Stimulated activated CD8-positive, alpha-beta memory T cell treated with anti-CD3 and anti-CD28 coated beads, Interleukin-7, amount 100 ng/mL, for 1 hour (primary cell): ENCODE measurements around the gene PARVA.

Experiments used
- DNase-seq, 2 donors: peaks; one replicate each; pipeline ENCODE4 v3.0.0-alpha.2; 2020; ENCODE audit warnings: low read depth in 2 of 2

Gene PARVA

GRCh38 chr11:12529793-12530192 is 152.4 kb downstream of the PARVA start:
- no peak for DNase-seq

GRCh38 chr11:12531020-12531419 is 153.6 kb downstream of the PARVA start:
- DNase-seq, result no peak

- no peak for DNase-seq
Observed at GRCh38 chr11:12531681-12532080, 154.3 kb downstream of the PARVA start.

- DNase-seq, result no peak
Observed at GRCh38 chr11:12532580-12532979, 155.2 kb downstream of the PARVA start.

- no peak for DNase-seq
Observed at GRCh38 chr11:12534549-12534948, 157.2 kb downstream of the PARVA start.

DNA sequence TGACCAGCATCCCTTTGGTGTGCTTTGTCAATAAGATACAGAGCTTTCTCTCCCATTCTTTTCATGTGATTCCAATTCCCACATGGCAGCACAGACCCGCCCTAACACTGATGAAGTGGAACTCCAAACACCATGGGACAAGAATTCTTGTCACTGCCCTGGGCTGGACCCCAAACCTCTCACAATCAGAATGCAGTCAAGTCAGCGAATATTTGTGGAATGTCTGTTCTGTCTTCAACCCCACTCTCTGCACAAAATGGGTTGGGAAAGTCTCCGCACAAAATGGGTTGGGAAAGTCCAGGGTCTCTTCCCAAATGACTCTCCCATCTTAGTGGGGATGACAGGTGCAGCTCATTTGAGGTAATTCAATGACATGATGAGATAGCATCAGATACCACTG is 157.9 kb downstream of the PARVA start:
- no peak for DNase-seq

GRCh38 chr11:12536566-12536965 is 159.2 kb downstream of the PARVA start:
- DNase-seq, result no peak

- no peak for DNase-seq
Observed at GRCh38 chr11:12537778-12538401, 160.5 kb downstream of the PARVA start.

- no peak for DNase-seq
Observed at GRCh38 chr11:12538889-12539421, 161.6 kb downstream of the PARVA start.

- DNase-seq, result no peak
Observed at GRCh38 chr11:12539572-12539971, 162.2 kb downstream of the PARVA start.

DNA sequence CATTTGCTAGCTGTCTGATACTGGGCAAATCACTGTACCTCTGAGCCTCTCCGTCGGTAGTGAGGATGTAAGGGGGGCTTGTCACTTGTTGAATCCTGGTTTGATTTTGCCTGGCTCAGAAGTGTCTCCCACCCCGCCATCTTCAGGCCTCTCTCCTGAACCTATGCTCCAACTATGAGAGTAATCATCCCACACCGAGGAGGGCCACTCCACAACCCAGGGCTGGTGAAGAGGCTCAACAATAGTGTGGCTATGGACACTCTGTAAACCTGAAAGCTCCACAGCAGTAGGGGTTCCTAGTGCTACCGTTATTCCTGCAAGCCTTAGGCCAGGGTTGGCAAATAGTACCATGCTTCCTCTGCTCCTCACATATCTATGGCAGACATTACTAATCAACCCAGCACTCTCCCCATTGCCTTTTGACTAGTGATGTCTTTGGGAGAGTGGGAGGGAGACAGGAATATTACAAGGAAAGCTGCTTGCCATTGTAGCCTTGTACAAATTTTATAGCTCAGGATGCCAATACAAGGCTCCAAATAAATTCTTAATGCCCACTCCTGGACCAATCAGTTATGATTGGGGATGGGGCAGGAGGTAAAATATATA is 162.8 kb downstream of the PARVA start:
- no peak for DNase-seq

DNA sequence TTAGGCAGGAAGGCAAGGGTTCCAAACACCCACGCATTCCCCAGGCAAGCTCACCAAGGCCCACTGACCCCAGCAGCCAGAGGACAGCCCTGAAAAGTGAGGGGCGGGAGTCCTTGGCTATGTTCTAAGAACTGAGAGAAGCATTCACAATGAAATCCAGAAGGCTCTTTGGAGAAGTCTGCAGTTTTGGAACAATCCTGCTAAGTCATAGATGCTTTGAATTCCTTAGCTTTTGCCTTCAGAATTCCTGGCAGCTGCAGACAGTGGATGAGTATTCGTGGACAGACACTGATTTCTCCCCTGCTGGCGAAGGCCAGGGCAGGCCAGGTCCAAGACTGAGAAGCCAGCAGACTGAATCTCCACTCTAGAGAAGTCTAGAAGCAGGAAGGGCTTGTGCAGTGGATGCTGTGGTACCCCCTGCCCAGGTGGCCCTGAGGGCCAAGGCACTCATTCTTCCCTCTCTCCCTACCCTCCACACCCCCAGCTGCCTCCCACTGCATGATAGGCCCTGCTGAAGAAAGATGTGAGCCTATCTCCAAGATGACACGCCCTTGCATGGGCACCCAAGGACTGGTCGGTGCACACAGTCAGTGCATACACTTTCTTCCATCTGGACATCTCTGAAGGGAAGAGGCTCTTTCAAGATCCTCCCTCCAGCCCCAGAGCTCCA is 163.7 kb downstream of the PARVA start:
- no peak for DNase-seq

GRCh38 chr11:12541583-12542151 is 164.3 kb downstream of the PARVA start:
- DNase-seq, result no peak

DNA sequence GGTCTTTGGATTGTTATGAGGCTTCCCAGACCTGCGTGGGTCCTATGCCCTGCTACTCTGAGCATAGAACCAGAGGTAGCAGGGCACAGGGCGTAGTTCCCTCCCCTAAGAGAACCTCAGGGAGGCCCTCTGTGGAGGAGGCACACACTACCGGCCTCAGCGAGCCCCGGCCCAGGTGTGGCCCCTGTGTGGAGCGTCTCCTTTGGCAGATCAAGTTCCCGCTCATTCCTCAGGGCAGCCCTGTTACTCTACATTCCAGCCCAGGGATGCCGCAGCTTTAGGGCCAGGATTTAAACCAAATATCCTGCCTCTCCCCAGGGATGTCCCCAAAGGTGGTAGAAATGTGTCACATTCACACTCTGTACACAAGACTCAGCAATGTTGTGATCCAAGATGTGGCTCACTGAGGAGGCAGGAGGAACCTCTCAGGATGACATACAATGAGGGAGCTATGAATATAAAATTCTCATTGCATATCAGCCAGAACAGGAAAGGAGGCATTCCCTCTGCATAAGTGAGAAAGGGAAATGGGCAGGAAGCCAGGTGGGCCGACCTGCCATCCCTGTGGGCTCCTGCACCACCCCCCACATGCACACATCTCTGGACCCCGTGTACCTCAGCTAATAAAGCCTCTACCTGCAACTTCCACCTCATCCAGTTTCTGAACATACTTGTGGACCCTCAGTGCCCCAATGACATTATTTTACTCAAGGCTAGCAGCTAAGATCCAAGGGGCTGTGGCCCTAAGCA is 165.0 kb downstream of the PARVA start:
- no peak for DNase-seq

DNA sequence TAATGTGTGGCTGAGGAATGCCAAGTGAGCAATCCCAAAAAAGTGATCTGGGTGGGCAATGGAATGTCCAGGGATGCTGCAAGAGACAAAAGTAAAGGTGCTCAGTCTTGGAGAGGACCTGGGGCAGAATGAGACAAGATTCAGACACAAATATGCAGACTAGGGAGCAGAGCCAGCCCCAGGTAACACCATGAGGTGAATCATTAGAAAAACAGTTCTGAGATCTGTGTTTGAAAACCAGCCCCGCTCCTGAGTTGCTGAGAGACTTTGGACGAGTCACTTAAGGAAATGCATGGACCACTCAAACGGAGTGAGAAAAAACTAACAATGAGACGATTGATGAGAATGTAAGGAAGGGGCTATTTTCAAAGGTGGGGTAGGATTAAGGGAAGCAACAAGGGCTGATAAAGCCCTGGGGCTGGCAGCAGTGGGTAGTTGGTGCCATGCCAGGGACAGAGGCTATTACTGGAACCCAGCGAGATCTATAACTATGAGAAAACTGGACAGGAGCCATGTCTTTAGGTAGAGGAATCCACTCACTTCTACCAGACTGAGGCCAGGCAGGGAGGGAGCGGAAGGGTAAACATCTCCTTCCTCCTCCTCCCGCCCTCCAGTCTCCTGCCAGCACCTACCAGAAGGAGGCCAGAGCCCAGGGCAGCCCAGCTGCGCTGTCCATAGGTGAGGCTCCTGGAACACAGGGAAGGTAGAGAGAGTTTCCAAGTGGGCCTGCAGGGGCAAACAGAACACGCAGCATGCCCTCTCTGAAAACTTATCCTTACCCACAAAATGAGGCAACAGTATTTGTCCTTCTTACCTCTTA is 166.4 kb downstream of the PARVA start:
- no peak for DNase-seq

GRCh38 chr11:12544986-12545775 is 167.8 kb downstream of the PARVA start:
- DNase-seq, result no peak

DNA sequence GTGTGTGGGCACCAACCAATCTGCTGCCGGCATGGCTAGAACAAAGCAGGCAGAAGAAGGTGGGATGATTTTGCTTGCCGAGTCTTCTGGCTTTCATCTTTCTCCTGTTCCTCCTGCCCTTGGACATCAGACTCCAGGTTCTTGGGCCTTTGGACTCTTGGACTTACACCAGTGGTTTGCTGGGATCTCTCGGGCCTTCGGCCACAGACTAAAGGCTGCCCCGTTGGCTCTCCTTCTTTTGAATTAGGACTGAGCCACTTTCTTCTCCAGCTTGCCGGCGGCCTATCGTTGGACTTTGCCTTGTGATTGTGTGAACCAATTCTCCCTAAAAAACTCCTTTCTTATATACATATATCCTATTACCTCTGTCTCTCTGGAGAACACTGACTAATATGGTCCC is 168.8 kb downstream of the PARVA start:
- DNase-seq, result no peak

- DNase-seq, result no peak
Observed at GRCh38 chr11:12546660-12547059, 169.3 kb downstream of the PARVA start.

GRCh38 chr11:12547953-12548650 is 170.7 kb downstream of the PARVA start:
- no peak for DNase-seq

- no peak for DNase-seq
Observed at GRCh38 chr11:12552692-12553091, 175.3 kb downstream of the PARVA start.
